ENCODE measurements around the gene CASP9.
"Not testable (repeated sequence)": the region's sequence is repeated elsewhere in the genome, so short reads cannot be mapped to it uniquely, and the experiment has no call there.

CASP9 gene

GRCh38 chr1:15525050-15526020, 1.3 kb upstream of the CASP9 start:
- DNase-seq: no peak

DNA sequence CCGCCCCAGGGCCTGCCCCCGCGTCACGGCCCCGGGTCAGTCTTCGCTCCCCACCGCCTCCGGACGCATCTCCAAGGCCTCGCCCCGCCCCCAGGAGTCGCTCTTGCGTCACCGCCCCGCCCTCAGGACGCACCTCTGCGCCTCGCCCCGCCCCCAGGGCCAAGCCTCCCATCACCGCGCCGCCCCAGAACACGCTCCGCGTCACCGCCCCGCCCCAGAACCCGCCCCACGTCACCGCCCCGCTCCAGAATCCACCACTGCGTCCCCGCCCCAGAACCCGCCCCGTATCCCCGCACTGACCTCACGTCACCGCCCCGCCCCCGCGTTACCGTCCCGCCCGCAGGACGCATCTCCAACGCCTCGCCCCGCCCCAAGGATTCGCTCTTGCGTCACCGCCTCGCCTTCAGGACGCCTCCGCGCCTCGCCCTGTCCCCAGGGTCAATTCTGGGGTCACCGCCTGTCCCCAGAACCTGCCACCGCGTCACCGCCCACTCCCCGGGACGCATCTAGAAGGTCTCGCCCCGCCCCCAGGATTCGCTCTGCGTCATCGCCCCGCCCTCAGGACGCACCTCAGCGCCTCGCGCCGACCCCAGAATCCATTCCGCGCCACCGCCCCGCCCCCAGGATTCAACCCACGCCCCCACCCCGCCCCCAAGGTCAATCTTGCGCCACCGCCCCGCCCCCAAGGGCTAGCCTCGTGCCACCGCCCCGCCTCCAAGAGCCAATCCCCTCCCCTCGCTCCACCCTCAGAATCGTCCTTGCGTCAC, 451 bp upstream of the CASP9 start:
- peak; percentile 99 to 100 for DNase-seq

GRCh38 chr1:15523104-15524020, 653 bp downstream of the CASP9 start:
- DNase-seq: no peak

- no peak for DNase-seq
Observed at GRCh38 chr1:15522551-15522950, 1.5 kb downstream of the CASP9 start.

GRCh38 chr1:15521206-15521906, 2.7 kb downstream of the CASP9 start:
- DNase-seq: not testable (repeated sequence)

DNA sequence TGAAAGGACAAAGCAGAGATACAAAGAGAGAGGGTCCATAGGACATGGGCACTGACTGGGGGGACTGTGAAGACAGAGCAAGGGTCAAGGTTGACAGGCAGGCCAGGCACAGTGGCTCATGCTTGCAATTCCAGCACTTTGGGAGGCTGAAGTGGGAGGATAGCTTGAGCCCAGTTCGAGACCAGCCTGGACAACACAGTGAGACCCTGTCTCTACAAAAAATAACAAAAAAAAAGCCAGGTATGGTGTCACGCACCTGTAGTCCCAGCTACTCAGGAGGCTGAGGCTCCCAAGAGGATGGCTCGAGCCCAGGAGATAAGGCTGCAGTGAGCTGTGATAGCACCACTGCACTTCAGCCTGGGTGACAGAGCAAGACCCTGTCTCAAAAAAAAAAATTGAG, 4.4 kb downstream of the CASP9 start:
- DNase-seq: no peak

DNA sequence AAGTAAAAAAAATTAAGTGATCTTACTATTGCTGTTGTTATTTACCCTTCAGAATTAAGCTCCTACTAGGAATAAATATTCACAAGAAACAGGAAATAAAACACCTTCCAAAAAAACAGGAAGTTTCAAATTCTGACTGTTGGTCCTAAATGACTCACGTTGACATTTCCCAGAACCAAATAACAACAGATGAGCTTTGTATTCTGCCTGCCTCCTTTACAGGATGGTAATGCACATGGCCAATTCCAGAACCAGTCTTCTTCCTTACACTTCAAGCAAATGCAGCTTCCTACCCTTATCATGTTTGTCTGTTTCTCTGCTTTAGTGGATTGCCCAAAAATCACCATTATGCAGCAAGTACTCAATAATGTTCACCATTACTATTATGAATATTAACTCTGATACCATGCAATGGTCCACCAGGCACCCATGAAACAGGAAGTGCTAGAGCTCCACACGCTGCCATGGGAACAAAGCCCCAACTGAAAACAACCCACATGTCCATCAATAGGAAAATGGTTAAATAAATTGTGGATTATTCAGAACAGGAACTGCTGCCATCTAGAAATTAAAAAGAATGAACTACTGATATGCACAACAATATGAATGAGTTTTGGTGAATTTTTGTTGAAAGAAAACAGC, 8.9 kb downstream of the CASP9 start:
- no peak for DNase-seq

GRCh38 chr1:15514557-15514956, 9.5 kb downstream of the CASP9 start:
- not testable (repeated sequence) for DNase-seq

GRCh38 chr1:15513919-15514318, 10.1 kb downstream of the CASP9 start:
- DNase-seq: no peak

- no peak for DNase-seq
Observed at GRCh38 chr1:15513192-15513591, 10.8 kb downstream of the CASP9 start.

DNA sequence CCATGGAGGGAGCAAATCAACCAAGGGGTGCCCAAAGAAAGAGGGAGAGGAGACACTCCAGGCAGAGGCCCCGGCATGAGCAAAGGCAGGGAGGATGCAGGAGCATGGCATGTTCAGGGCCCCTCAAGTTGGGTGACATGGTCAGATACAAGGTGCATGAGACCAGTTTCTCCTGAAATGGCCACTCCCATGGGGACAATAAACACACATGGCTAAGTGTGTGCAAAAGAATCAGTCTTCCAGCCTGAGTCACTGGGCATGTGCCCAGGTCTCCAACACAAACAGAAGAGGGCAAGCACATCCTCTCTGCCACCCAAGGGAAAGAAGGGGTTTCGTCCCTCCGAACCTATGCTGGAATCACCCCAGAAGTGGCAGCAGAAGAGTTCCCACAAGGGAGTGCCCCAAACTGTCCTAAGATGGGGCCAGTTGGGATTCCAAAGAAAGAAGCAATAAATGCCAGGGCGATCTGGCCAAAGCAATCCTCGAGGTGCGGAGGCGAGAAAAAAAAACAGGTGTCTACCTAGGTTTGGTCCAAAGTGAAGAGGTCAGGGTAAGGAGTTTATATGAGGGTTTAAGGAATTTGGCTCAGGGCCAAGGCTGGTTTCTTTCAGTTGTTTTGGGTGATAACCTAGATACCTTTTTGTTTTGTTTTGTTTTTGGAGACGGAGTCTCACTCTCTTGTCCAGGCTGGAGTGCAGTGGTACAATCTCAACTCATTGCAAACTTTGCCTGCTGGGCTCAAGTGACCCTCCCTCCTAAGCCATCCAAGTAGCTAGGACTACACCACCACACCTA, 13.2 kb downstream of the CASP9 start:
- no peak for DNase-seq

- no peak for DNase-seq
Observed at GRCh38 chr1:15509586-15509985, 14.4 kb downstream of the CASP9 start.

GRCh38 chr1:15508700-15509487, 15.1 kb downstream of the CASP9 start:
- no peak for DNase-seq

GRCh38 chr1:15507278-15507677, 16.7 kb downstream of the CASP9 start:
- no peak for DNase-seq

GRCh38 chr1:15506831-15507230, 17.2 kb downstream of the CASP9 start:
- DNase-seq: no peak

DNA sequence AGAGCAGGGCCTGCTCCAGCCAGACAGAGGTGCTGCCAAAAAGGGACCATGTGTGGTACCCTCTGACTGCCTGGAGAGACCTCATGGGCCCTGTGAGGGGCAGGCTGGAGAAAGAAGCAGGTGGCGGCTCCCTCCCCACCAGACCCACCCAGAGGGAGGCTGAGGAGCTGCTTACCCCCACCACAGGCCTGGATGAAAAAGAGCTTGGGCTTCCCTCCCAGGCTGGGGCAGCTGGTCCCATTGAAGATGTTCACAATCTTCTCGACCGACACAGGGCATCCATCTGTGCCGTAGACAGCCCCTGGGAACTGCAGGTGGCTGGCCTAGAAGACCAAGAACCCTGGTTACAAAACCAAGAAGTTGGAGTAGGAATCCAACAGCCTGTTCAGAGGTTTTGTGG, 19.6 kb downstream of the CASP9 start:
- no peak for DNase-seq

GRCh38 chr1:15501208-15502032, 22.6 kb downstream of the CASP9 start:
- DNase-seq: peak; percentile 14 to 42

DNA sequence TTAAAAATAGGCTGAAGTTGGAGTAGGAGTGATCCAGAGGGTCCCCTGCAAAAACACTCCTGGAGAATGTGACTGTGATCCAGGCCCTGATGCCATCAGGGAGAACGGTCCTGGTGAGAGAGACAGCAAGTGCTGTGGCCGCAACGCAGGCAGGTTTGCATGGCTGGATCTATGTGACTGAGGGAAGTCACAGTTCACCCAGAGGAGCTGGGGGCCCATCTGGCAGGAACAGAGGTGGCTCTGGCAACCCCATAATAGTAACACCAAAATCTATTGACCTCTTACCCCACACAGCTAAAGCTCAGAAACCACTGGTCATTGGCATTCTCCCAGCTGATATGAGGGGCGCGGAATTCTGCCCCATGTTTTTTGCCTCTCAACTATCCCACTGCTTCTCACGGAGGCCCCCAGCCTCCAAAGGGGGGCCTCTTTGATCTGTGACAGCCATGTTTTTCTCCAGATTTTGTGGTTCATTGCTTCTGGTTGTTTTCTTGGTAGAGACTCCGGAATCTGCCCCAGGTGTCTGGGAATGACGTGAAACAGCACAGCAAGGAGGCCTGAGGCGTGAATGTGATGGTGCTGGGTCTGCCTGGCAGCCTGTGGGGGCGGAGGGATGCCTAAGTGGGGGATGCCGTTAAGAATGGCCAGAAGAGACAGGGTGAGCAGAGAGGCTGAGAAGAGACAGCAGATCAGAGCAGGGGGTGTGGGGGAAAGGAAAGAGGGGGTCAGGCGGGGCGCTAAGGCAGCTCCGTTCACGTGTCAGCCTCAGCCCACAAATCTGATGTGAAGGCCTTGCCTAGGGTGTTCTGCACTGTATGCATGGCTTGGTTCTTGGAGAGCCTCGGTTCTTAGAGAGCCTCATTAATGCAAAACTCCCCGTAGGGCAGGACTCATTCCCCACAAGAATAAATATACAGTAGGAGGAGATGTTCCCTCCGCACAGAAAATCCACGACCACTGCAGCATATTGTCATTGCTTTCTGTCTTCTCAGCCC, 23.5 kb downstream of the CASP9 start:
- no peak for DNase-seq
